HG02870 (cell line): Measurements from ENCODE around the gene CRMP1.
"Not testable (repeated sequence)": the region's sequence is repeated elsewhere in the genome, so short reads cannot be mapped to it uniquely, and the experiment has no call there.

ENCODE experiments used
- ATAC-seq: cut with Tn5 transposase; IDR thresholded peaks from one replicate; pipeline ENCODE4 v1.9.1; 2021; ENCODE audit warnings: mild to moderate bottlenecking, moderate library complexity; ENCODE audit not compliant: unreplicated experiment

CRMP1 gene

DNA sequence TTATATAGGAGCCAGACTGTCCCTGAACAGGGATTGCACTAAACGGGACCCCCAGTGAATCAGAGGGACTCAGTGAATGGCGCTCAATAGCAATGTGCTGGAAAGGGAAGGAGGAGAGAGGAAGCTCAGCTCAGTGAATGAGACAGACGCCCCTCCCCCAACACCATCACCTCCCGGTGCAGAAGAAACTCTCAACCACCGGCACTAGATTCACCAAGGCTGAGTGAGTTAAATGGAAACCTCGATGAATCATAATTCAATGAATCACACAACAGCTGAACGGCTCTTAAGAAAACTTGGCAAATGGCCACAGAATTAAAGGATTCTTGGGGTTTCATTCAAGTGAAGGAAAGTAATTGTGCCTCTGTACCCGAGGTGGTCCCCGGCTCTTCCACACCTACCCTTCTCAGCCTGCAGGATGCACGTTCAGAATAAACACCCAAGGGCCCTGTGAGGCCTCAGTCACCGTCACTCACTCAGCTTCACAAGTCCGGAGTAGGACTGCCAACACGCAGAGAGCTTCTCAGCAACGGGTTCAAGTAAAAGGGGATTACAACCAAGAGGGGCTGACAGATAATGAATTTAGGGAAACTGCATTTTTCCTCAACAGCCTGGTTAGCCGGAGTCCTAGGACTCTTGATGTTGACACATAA, 29.3 kb downstream of the CRMP1 start:
- no peak for ATAC-seq

DNA sequence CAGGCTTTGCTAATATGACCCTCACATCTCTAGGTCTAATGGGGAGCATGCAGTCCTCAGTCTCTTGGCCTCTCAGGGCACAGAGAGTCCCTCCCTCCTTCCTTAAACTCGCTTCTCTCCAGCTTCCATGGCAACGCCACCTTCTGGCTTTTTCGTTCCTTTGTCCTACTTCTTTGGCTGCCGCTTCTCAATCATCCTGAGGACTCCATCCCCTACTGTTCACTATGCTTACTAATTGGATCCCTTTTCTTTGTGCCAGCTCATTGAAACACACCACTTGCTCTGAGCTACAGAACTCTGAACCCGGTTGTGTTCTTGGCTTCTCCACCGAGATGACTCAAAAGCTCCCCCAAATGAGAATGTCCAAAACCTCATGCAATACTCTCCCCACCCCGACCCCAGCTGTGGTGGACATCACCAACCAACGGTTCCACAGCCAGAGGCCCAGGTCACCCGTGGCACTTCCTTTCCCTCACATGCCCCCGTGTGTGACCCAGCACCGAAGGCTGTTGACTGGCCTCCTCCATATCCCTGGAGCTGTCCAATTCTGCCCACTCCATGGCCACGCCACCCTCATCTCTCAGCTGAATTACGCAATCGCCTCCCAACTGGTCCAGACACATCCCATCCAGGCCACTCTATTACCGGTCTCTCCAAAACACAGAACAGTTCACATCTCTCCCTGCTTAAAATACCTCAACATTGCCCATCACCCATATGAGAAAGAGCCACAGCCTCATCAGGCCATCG, 34.7 kb downstream of the CRMP1 start:
- ATAC-seq, result no peak

DNA sequence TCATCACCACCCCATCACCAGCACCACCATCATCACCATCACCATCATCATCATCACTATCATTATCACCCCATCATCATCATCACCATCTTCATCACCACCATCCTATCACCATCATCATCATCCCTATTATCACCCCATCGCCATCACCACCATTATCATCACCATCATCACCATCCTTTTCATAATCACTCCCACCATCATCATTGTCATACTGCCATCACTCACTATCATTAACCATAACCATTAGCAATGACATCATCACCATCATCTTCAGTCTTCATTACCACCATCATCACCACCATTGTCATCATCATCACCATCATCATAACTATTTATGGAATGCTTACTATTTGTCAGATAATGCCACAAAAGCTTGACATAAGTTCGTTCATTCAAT, 35.7 kb downstream of the CRMP1 start:
- no peak for ATAC-seq

DNA sequence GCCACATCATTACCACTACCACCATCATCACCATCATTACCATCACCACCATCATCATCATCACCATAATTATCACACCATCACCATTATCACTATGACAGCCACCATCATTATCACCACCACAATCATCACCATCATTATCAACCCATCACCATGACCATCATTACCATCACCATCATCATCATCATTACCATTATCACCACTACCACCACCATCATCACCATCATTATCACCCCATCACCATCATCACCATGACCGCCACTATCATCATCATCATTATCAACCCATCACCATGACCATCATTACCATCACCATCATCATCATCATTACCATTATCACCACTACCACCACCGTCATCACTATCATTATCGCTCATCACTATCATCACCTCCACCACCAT, 36.5 kb downstream of the CRMP1 start:
- ATAC-seq, result not testable (repeated sequence)

DNA sequence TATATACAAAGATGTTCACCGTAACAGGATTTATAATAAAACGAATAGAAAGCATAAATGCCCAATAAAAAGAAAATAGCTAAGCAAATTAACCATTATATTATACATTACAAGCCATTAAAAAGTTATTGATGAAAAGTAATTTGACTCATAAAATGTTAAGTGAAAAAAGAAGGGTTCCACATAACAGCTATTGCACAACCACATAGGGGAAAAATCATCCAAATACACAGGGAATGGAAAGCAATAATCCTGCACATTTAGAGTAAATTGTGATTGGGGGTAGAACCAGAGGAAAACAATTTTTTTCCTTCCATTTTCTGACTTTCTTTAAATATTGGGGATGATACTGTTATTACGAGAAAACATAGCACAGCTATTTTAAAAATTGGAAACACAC, 38.0 kb downstream of the CRMP1 start:
- ATAC-seq, result no peak

DNA sequence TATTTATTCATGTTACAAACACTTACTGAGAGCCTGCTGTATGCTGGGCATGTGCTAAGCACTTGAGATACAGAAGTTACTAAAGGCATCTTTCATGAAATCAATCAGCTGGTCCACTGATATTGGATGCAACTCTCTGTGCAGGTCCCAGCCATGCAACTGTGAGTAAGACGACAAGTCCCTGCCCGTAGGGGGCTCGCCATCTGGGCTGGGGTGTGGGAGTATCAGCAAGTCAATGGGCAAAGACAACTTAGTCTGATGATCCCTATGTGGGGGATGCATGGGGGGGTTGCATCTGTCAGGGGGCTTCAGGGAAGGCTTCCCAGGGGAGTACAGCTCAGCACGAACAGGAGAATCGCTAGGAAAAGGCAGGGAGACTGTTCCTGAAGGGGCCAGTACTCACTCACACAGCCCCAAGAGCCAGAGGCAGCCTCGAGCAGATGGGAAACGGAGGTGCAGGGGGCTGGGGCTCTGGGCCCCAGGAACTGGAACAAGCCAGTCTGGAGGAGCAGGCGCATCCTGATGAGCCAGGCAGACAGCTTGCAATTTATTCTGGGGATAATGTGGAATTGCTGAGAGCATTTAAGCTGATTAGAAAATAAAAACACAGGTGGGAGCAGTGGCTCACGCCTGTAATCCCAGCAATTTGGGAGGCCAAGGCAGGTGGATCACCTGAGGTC, 40.2 kb downstream of the CRMP1 start:
- no peak for ATAC-seq

DNA sequence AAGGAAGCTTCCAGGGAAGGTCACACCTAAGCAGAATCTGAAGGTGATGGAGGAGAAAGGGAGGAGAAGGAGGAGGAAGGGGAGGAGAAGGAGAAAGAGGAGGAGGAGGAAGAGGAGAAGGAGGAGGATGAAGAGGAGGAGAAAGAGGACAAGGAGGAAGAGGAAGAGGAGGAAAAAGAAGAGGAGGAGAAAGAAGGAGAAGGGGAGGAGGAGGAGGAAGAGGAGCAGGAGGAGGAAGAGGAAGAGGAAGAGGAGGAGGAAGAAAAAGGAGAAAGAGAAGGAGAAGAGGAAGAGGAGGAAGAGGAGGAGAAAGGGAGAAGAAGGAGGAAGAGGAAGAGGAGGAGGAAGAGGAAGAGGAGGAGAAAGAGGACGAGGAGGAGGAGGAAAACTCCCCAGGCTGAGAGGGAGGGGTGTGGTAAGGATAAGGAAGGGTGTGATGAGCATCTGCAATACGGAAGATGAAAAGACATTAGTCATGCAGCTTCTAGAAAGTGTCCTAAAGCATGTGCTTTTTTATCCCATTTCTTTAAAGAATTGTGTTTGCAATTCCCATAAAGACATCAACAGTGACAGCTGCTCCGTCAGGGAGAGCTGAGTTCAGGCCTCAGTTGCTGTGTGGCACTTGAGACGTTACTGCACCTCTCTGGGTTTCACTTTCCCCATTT, 41.1 kb downstream of the CRMP1 start:
- no peak for ATAC-seq

DNA sequence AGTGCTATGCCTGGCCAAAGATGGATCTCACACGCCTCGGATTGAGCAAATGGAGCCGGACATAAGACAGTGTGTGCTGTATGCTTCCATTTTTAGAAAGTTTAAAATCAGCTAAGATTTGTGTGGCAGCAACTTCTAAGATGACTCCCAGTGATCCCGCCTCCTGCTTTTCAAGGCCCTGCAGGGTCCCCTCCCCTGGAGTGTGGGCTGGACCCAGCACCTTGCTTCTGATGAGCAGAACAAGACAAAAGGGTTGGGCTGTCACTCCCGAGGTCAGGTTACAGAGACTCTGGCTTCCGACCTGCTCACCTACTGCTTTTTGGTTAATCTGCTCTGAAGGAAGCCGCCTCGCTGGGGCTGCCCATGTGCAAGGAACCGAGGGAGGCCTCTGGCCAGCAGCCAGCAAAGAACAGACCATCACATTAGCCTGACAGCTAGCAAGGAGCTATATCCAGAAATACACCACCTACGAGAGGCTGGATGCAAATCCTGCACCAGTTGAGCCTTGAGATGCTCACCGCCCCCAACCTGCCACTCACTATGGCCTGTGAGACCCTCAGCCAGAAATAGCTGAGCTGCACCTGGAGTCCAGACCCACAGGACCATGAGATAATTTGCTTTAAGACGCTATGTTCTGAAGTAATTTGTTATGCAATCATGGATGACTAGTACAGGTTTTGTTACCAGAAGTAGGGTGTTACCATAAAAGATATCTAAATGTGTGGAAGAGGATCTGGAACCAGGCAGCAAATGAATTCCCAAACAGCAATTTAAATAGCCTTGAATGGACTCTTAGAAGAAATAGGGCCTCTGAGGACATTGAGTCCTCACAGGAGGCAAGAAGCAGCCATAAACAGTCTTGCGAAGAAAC, 47.6 kb downstream of the CRMP1 start:
- no peak for ATAC-seq

DNA sequence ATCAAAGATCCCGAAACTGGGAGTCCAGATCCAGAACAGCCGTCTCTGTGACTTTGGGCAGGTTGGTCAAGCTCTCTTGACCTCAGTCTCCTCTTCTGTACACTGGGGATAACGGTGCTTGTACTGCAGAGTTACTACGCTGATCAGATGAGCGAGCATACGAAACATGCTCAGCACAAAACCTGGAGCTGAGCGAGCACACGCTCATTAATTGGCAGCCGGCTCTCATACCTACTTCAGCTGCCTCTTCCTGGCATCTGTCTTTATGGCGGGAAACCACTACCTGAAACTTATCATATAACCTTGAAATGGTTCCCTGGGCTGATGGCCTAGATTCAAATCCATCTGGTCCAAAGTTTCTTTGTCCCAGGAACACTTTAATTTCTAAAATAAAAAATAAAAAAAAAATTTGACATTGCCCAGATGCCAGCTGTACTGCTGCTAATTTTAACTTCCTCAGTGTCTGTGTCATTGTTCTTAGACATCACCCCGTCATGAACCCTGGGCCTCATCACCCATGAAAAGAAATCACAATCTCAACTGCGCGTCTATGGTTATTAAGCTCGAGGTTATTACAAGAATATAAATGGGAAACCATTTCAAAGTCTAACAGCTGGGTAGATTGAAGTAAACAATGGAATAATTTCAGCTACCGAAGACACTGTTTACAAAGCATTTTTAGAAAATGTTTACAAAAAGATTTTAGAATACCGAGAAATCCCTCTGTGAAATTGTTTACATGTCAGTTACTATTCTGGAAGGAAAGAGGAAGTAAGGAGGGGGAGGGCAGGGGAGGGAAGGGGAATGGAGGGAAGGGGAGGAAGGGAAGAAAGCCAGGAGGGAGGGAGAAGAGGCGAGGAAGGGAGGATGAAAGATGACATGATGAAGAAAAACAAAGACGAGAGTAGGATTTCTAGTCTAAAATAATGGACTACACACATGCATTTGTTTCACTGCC, 49.0 kb downstream of the CRMP1 start:
- ATAC-seq, result no peak

DNA sequence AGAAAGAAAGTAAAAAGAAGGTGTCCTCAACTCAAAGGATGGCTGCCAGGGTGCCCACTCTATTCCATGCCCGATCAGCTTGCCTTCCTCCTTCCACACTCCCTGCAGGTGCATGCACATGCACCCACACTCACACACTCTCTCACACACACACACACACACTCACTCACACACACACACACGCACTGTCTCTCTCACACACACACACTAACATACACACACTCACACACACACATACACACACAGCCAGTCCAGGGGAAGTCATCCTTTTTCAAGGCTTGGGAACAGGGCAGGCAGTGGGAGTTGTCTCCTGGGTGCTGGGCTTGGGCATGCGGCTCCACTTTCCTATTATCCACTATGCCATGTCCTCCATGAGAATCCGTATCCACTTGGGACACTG, 50.4 kb downstream of the CRMP1 start:
- ATAC-seq, result no peak

DNA sequence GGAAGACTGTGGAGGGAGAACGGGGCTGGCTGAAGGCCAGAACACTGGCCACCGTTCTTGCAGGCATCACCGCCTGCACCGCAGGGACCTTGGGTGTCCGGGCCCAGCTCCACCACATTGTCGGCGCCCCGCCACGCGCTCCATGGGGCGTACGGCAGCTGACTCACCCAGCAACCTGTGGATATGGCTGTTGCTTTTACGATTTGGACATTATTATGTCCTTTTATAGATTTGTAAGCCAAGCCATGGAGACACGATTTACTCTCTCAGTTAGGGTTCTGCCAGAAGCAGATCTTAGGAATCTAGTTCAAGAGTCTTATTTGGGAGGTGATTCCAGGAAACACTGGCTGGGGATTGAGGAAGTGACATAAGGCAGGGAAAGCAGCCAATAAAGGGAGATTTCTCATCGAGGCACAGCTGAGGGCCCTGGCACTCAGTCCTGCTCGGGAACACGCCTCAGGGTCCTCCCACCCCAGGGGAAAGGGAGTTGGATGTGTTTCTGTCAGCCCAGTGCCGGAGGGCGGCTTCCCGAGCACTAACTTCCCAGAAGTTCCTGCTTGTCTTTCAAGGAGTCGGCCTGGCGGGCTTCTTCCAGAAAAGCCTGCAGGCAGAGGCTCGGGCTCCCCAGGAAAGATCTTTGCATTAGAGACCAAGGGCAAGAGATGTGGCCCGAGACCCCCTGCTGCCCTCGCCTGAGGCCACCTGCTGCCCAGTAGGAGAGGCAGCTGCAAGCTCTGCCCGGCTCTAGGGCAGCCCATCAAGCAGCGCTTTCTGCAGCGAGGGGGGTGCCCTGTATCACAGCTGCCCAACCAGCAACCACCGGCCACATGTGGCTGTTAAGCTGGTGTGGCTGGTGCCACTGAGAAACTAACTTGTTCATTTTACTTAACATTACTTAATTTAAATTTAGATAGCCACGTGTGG, 52.9 kb downstream of the CRMP1 start:
- no peak for ATAC-seq

DNA sequence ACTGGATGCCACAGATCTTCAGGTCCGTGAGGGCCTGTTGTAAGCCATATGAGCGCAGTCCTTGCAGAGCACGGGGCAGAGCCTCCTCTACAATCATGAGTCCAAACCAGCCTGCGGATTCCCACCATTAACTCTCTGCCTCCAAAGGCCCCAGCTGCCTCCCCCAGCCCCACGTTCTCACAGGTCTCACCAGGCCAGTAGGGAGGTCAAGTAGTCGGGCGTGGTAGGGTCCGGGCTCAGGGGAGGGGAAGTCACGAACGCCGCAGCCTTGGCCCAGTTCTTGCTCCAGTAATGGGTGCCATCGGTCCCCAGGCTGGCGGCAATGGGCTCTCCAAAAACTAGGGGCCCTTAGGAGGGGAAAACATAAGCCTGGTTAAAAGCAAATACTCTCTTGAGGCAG, 53.6 kb downstream of the CRMP1 start:
- ATAC-seq, result no peak

DNA sequence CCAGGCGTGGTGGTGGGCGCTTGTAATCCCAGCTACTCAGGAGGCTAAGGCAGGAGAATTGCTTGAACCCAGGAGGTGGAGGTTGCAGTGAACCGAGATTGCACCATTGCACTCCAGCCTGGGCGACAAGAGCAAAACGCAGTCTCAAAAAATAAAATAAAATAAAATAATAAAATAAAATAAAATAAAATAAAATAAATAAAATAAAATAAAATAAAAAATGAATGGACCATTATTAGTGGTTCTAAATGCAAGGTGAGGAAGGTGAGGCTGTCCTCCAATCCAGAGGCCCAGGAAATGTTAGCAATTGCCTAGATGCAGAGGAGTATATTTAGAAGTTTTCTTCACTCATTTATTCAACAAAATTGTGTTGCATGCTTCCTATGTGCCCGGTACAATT, 55.4 kb downstream of the CRMP1 start:
- ATAC-seq, result not testable (repeated sequence)

DNA sequence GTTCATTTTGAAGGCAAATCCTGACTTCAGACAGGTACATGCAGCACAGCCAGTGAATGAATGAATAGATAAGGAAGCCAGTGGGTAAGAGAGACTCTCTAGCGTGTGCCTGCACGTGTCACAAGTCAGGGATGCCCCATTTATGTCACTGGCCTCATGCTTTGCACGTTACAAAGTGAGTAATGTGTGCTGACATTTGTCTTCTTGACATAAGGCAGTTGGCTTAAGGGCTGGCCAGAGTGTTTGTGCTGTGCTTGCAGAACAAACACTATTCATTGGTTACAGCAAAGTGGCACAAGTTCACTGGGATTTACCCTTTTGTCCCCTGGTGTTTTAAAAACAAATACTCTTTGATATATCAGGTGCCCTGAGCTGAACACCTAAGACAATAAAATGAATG, 55.9 kb downstream of the CRMP1 start:
- no peak for ATAC-seq

DNA sequence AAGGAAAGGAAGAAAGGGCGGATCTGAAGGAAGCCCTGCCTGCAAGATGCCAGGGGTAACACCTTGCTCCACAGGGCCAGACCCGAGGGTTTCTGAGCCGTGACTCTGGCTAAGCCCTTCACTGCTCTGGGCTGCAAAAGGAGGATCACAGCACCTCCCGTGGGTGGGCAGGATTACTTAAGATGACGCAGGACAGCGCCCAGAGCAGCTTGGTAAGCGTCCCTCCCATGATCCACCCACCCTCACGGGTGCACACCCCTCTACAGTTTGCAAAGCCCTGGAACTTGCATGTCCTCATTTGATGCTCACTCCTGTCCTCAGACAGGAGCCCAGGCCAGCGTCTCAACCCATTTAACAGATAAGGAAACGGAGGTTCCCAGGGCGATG, 64.9 kb downstream of the CRMP1 start:
- ATAC-seq, result no peak

DNA sequence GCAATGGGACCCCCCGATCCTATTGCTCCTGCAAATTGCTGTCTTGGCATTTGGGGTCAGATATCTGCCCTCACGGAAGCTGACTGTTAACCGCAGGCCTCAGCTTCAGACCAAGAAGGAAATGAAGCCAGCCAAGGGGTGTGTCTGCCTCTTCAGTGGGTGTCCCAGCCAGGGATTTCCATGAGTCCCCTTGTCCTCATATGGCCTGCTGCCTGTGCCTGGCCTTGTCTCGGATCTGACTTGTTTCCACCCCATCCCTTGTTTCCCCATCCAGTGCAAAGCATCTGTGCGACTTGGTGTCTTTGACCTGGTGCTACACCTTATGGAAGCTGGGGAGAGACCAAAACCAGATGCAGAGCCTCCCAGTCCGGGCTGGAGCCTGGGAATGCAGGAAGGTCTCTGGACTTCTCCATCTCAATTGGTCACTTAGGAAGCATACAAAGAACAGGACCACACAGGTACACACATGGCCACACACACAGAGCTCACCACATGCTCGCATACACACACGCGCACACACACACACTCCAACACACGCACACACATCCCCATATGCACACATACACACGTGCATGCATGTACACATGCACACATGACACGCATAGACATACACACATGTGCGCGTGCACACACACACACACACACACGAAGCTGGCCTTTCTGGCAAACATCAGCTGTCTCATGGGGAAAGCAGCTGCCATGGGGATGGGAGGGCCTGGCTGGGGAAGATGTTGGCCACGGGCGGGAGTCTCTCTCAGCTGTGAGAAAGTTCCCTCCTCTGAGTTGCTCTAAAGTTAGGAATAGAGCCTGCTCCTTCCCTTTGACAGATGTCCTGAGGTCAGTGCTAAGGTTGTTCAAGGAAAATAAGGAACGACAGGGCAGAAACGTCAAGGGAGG, 65.5 kb downstream of the CRMP1 start:
- no peak for ATAC-seq

DNA sequence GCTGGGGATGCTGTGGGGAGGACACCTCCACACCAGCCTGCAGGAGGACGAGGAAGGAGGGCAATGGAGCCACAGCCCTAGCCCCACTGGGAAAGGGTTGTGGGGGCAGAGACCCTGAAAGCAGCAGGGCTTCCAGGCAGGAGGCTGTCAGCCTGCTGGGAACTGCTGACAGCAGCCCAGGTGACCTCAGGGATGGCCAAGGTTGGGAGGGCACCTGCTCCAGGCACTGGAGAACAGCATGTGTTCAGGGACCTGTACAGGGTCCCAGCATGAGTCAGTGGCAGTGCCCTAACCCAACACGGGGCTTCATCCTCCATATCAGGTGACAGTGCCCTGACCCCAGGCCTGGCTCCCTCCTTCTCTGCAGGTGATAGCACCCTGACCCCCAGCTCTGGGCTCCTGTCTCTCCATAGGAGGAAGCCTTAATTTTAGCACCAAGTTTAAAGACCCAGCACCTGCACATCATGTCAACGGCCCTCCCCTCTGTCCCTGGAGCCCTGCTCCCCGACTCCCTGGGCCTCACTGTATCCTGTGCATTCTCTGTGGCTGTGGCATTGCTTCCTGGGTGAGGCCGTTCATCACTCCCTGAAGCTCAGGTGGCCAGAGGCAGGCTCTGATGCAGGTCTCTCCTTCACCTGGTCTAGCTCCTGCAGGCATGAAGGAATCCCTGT, 66.3 kb downstream of the CRMP1 start:
- no peak for ATAC-seq
